HEK293 (cell line): ENCODE results near the gene SPC25.

ENCODE experiments used
- CTCF ChIA-PET: fragments of 350-600 bp; formaldehyde crosslinking; extraction: SDS; loops from one replicate; lab custom pipeline; 2021; ENCODE audit warnings: antibody characterized with exemption; lab: Yijun Ruan, JAX
- POLR2A ChIA-PET: fragments of 300-600 bp; formaldehyde crosslinking; extraction: SDS; loops from one replicate; lab custom pipeline; 2020; ENCODE audit warnings: antibody characterized with exemption, inconsistent platforms; lab: Yijun Ruan, JAX
- H3K27ac ChIP-seq: fragments of 200-500 bp; sonication (Bioruptor generic); 2 replicates; pipeline ENCODE4 v1.5.1; 2014; ENCODE audit warnings: low read depth, low read length, control low read depth, inconsistent platforms; ENCODE audit errors: extremely low read depth
- H3K36me3 ChIP-seq, 2 experiments: fragments of 200-500 bp in 1 of 2; sonication (Bioruptor generic) in 1 of 2; 1 replicate in 1 of 2; 2 replicates in 1 of 2; pipeline ENCODE4 v1.5.1; 2014 to 2017; ENCODE audit warnings: inconsistent platforms in 2 of 2, low read length in 2 of 2; ENCODE audit not compliant: control insufficient read depth in 2 of 2, insufficient read depth in 1 of 2
- H3K4me1 ChIP-seq: fragments of 200-500 bp; sonication (Bioruptor generic); 2 replicates; pipeline ENCODE4 v1.5.1; 2014; ENCODE audit warnings: mild to moderate bottlenecking, low read length, inconsistent platforms; ENCODE audit not compliant: control insufficient read depth, insufficient read depth
- H3K4me3 ChIP-seq: 2 replicates; pipeline ENCODE4 v1.5.1; 2011; ENCODE audit warnings: low read depth, mild to moderate bottlenecking, control low read depth, low read length, moderate library complexity
- H3K9me3 ChIP-seq: fragments of 200-500 bp; sonication (Bioruptor generic); 2 replicates; pipeline ENCODE4 v1.5.1; 2014; ENCODE audit warnings: low read depth, low read length, inconsistent platforms; ENCODE audit not compliant: control insufficient read depth, insufficient read depth
- ELK4 ChIP-seq: IDR thresholded peaks from 2 replicates; pipeline ENCODE4 v1.6.1; 2011; ENCODE audit warnings: mild to moderate bottlenecking, low read depth, low read length, borderline replicate concordance
- GLIS1 ChIP-seq: fragments of 450-650 bp; formaldehyde crosslinking; IDR thresholded peaks from 2 replicates; pipeline ENCODE4 v1.5.1; 2016; ENCODE audit warnings: missing biosample characterization, missing genetic modification characterization
- HOXD13 ChIP-seq: sonication (generic); formaldehyde crosslinking; IDR thresholded peaks from 2 replicates; pipeline ENCODE4 v1.8.0; 2022; ENCODE audit warnings: missing genetic modification reagents, borderline replicate concordance
- PATZ1 ChIP-seq: fragments of 450-650 bp; formaldehyde crosslinking; IDR thresholded peaks from 2 replicates; pipeline ENCODE4 v1.5.1; 2016; ENCODE audit warnings: missing biosample characterization, missing genetic modification characterization
- SP7 ChIP-seq: fragments of 450-650 bp; formaldehyde crosslinking; IDR thresholded peaks from 2 replicates; pipeline ENCODE4 v1.5.1; 2016; ENCODE audit warnings: missing biosample characterization, missing genetic modification characterization
- ZBTB10 ChIP-seq: fragments of 450-650 bp; formaldehyde crosslinking; IDR thresholded peaks from 2 replicates; pipeline ENCODE4 v1.5.1; 2016; ENCODE audit warnings: missing biosample characterization, missing genetic modification characterization
- ZBTB17 ChIP-seq: fragments of 450-650 bp; formaldehyde crosslinking; IDR thresholded peaks from 2 replicates; pipeline ENCODE4 v1.5.1; 2016; ENCODE audit warnings: missing biosample characterization, missing genetic modification characterization
- ZNF112 ChIP-seq: fragments of 450-650 bp; formaldehyde crosslinking; IDR thresholded peaks from 2 replicates; pipeline ENCODE4 v1.5.0; 2017; ENCODE audit warnings: missing biosample characterization, missing genetic modification characterization
- ZNF223 ChIP-seq: fragments of 450-650 bp; formaldehyde crosslinking; IDR thresholded peaks from 2 replicates; pipeline ENCODE4 v1.5.1; 2016; ENCODE audit warnings: missing biosample characterization, missing genetic modification characterization
- ZNF404 ChIP-seq: fragments of 450-650 bp; formaldehyde crosslinking; IDR thresholded peaks from 2 replicates; pipeline ENCODE4 v1.5.1; 2017; ENCODE audit warnings: missing biosample characterization, missing genetic modification characterization
- ZNF426 ChIP-seq: fragments of 450-650 bp; formaldehyde crosslinking; IDR thresholded peaks from 2 replicates; pipeline ENCODE4 v1.5.1; 2017; ENCODE audit warnings: missing biosample characterization, missing genetic modification characterization, mild to moderate bottlenecking, inconsistent platforms, moderate library complexity
- ZNF514 ChIP-seq: fragments of 450-650 bp; formaldehyde crosslinking; IDR thresholded peaks from 2 replicates; pipeline ENCODE4 v1.5.1; 2016; ENCODE audit warnings: missing biosample characterization, missing genetic modification characterization
- ZSCAN18 ChIP-seq: fragments of 450-650 bp; formaldehyde crosslinking; IDR thresholded peaks from 2 replicates; pipeline ENCODE4 v1.5.1; 2016; ENCODE audit warnings: missing biosample characterization, missing genetic modification characterization
- ZSCAN4 ChIP-seq: fragments of 450-650 bp; formaldehyde crosslinking; IDR thresholded peaks from 2 replicates; pipeline ENCODE4 v1.5.1; 2017; ENCODE audit warnings: missing biosample characterization, missing genetic modification characterization

Gene SPC25

GRCh38 chr2:168939918-168940317 is 49.7 kb upstream of the SPC25 start:
- CTCF ChIA-PET, result interaction anchor here (0.6 to 1.1 kb wide), 7 partner anchors 9 to 495 kb away, joined by 3 to 4 read pairs (median 3); no protein-coding TSS in a partner anchor
- POLR2A ChIA-PET, result no interaction called here

More at GRCh38 chr2:168939918-168940317, 49.7 kb upstream of the SPC25 start:
- TF ChIP-seq HOXD13 (CRISPR knock-in tag) (no peak), ZBTB17 (tag by site-specific recombination) (no peak), ZNF112 (tag by site-specific recombination) (no peak), ZNF404 (tag by site-specific recombination) (no peak), ZBTB10 (no peak), PATZ1 (tag by site-specific recombination) (no peak), ZNF514 (tag by site-specific recombination) (no peak), GLIS1 (no peak), ELK4 (no peak), ZNF223 (tag by site-specific recombination) (no peak), ZNF426 (no peak), ZSCAN4 (tag by site-specific recombination) (no peak), ZSCAN18 (tag by site-specific recombination) (no peak), SP7 (tag by site-specific recombination) (no peak)
- H3K36me3 ChIP-seq, result no peaks in the 10 kb centered on the region
- no peaks in the 10 kb centered on the region for H3K9me3 ChIP-seq
- no peaks in the 10 kb centered on the region for H3K4me1 ChIP-seq
- H3K4me3 ChIP-seq, result no peak overlapping the region
- no peak overlapping the region for H3K27ac ChIP-seq
